ENCODE results near the gene TIAM2.

The TIAM2 gene

GRCh38 chr6:155128977-155129376 lies 133.9 kb downstream of the TIAM2 start:
- no peak for DNase-seq (ENCODE audit: low read depth in 2 of 2)

- DNase-seq (ENCODE audit: low read depth in 2 of 2): no peak
Measured at GRCh38 chr6:155129744-155130143, 134.6 kb downstream of the TIAM2 start.

GRCh38 chr6:155130161-155130853 lies 135.2 kb downstream of the TIAM2 start:
- DNase-seq (ENCODE audit: low read depth in 2 of 2): no peak

- no peak for DNase-seq (ENCODE audit: low read depth in 2 of 2)
Measured at GRCh38 chr6:155132617-155133016, 137.5 kb downstream of the TIAM2 start.

- no peak for DNase-seq (ENCODE audit: low read depth in 2 of 2)
Measured at GRCh38 chr6:155141002-155141401, 145.9 kb downstream of the TIAM2 start.

GRCh38 chr6:155141512-155141911 lies 146.4 kb downstream of the TIAM2 start:
- no peak for DNase-seq (ENCODE audit: low read depth in 2 of 2)

- DNase-seq (ENCODE audit: low read depth in 2 of 2): no peak
Measured at GRCh38 chr6:155142168-155143028, 147.3 kb downstream of the TIAM2 start.

- DNase-seq (ENCODE audit: low read depth in 2 of 2): no peak
Measured at GRCh38 chr6:155143029-155143577, 148.0 kb downstream of the TIAM2 start.

- DNase-seq (ENCODE audit: low read depth in 2 of 2): no peak
Measured at GRCh38 chr6:155143578-155144106, 148.5 kb downstream of the TIAM2 start.

- DNase-seq (ENCODE audit: low read depth in 2 of 2): no peak
Measured at GRCh38 chr6:155146205-155146604, 151.1 kb downstream of the TIAM2 start.

- no peak for DNase-seq (ENCODE audit: low read depth in 2 of 2)
Measured at GRCh38 chr6:155147958-155148663, 153.0 kb downstream of the TIAM2 start.

- no peak for DNase-seq (ENCODE audit: low read depth in 2 of 2)
Measured at GRCh38 chr6:155150967-155151671, 156.0 kb downstream of the TIAM2 start.

GRCh38 chr6:155152211-155153076 lies 157.3 kb downstream of the TIAM2 start:
- DNase-seq (ENCODE audit: low read depth in 2 of 2): no peak

GRCh38 chr6:155154158-155154830 lies 159.2 kb downstream of the TIAM2 start:
- DNase-seq (ENCODE audit: low read depth in 2 of 2): no peak

- no peak for DNase-seq (ENCODE audit: low read depth in 2 of 2)
Measured at GRCh38 chr6:155155787-155156447, 160.8 kb downstream of the TIAM2 start.

- DNase-seq (ENCODE audit: low read depth in 2 of 2): no peak
Measured at GRCh38 chr6:155157101-155157500, 162.0 kb downstream of the TIAM2 start.

- no peak for DNase-seq (ENCODE audit: low read depth in 2 of 2)
Measured at GRCh38 chr6:155158030-155158843, 163.1 kb downstream of the TIAM2 start.

- DNase-seq (ENCODE audit: low read depth in 2 of 2): no peak
Measured at GRCh38 chr6:155162682-155163081, 167.6 kb downstream of the TIAM2 start.
